ENCODE results near the gene SSBP3. TPM values are rescaled to one million over a fixed set of nuclear protein-coding genes. Genes with fewer than 3 reads are reported as not detected.

Gene SSBP3
- total and polyA plus RNA-seq, 2 experiments from 2014 or later: 6.2 to 19.9 TPM

- Histone ChIP-seq H4K20me1 (ENCODE audit: insufficient read depth) (no peaks in the 10 kb centered on the region), H3F3A (ENCODE audit: insufficient read depth) (peaks cover 5% of the 10 kb centered on the region), H3K9me2 (ENCODE audit: insufficient read depth) (no peaks in the 10 kb centered on the region), H3K27me3 (replicated peaks; ENCODE audit: insufficient read depth) (no peaks in the 10 kb centered on the region), H3K36me3 (ENCODE audit: low read depth) (no peaks in the 10 kb centered on the region; the same call in 1 of the 2 replicates), H3K4me2 (ENCODE audit: unreplicated experiment) (no peak overlapping the region), H2AFZ (no peak overlapping the region), H3K9me3 (ENCODE audit: low read depth) (no peaks in the 10 kb centered on the region), H3K4me1 (ENCODE audit: insufficient read depth) (peaks cover 17% of the 10 kb centered on the region), H3K27ac (no peak overlapping the region), H3K9ac (no peak overlapping the region), H3K79me2 (ENCODE audit: insufficient read depth) (peaks cover 68% of the 10 kb centered on the region), H3K4me3 (no peak overlapping the region)
- WGBS, 2 experiments (ENCODE audit: low coverage in 1 of 2, low lambda C conversion rate in 2 of 2, missing lambda C conversion rate in 2 of 2): 94% methylated on average over 10 of the region's 10 CpGs
- in situ Hi-C loops (cut with MboI): no loop called here
- DNase-seq: no peak
- TF ChIP-seq EZH2 (IDR thresholded peaks at IDR 0.05; ENCODE audit: insufficient read depth, poor library complexity, severe bottlenecking): no peak
- no peak for TF ChIP-seq EZH2phosphoT487 (IDR thresholded peaks at IDR 0.05; ENCODE audit: insufficient read depth, low read depth)
Measured at GRCh38 chr1:54284781-54285529, 121.2 kb downstream of the SSBP3 start.

DNA sequence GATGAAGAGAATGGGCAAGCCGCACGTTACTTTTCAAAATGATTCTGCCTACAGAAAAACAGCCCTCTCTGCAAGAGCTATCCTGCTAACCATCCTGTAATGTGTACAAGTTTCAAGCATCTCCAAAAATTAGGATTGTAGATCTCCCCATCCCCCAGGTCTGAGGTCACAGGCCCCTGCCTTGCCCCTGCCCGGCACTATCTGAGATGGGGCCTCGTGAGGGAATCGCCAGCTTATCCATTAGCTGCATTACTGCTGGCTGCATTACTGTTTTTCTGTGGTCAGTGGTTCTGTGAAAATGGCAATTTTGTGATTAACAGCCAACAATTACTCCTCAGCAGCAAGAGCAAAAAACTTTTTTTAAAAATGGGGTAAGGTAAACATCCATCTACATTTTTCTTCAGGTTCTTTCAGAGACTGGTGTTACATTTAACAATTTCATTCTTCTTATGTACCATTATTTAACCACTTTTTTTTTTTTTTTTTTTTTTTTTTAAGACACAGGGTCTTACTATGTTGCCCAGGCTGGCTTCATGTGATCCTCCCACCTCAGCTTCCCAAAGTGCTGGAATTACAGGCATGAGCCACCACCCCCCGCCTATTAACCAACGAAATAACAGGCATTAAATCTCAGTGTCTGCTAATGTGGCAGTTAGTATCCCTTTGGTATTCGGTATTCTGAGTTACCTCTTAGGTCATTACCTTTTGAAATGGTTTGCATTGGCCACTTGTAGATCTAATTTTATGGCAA is 122.4 kb downstream of the SSBP3 start:
- 96 to 97% methylated on average over 8 of the region's 8 CpGs for WGBS, 2 experiments (ENCODE audit: low coverage in 1 of 2, low lambda C conversion rate in 2 of 2, missing lambda C conversion rate in 2 of 2)
- no peak for TF ChIP-seq EZH2phosphoT487 (IDR thresholded peaks at IDR 0.05; ENCODE audit: insufficient read depth, low read depth)
- TF ChIP-seq EZH2 (IDR thresholded peaks at IDR 0.05; ENCODE audit: insufficient read depth, poor library complexity, severe bottlenecking): no peak
- in situ Hi-C loops (cut with MboI): no loop called here

DNA sequence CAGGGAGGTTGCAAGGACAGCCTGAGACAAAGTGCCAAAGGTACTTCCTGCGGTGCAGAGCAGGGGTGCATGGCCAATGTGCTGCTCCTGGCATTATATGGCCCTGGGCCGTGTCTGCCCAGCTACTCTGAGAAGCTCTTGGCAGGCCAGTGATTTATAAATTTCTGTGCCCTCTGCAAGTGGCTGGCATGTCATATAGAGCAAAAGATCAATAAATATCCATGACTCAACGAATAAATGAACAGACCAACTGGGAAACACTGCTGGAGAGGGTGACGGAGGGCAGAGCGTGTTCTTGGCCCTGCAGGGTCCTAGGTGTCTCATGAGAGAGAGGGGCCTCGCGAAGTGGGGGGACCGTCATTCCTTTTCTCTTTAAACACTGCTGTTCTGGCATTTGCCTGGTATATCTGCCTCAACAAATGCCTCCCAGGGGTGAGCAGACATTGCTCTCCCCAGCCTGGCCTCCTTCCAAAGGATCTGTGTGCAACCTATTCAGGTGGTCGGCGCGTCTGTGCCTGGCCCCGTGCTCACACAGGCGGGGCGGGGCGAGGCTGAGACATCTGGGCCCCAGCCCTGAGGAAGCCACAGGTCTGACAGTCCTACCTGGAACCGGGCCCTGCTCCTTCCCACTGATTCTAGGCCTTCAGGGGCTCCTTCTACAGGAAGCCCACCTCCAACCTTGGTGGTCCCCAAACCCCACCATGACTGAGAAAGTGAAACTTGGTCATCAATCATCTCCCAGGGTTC is 123.9 kb downstream of the SSBP3 start:
- peaks cover 1% of the 10 kb centered on the region; the same call in 1 of the 2 replicates for H3F3A ChIP-seq (ENCODE audit: insufficient read depth)
- H4K20me1 ChIP-seq (ENCODE audit: insufficient read depth): no peaks in the 10 kb centered on the region
- H3K4me1 ChIP-seq (ENCODE audit: insufficient read depth): peaks cover 9% of the 10 kb centered on the region
- 90 to 96% methylated on average over 9 to 16 of the region's 16 CpGs for WGBS, 2 experiments (ENCODE audit: low coverage in 1 of 2, low lambda C conversion rate in 2 of 2, missing lambda C conversion rate in 2 of 2)
- no peak overlapping the region for H3K4me3 ChIP-seq
- TF ChIP-seq EZH2 (IDR thresholded peaks at IDR 0.05; ENCODE audit: insufficient read depth, poor library complexity, severe bottlenecking): no peak
- no peak for TF ChIP-seq EZH2phosphoT487 (IDR thresholded peaks at IDR 0.05; ENCODE audit: insufficient read depth, low read depth)
- H3K9me2 ChIP-seq (ENCODE audit: insufficient read depth): no peaks in the 10 kb centered on the region
- H3K9ac ChIP-seq: no peak overlapping the region
- H3K27me3 ChIP-seq (replicated peaks; ENCODE audit: insufficient read depth): no peaks in the 10 kb centered on the region
- no peak overlapping the region for H2AFZ ChIP-seq
- H3K36me3 ChIP-seq (ENCODE audit: low read depth): no peaks in the 10 kb centered on the region; the same call in 1 of the 2 replicates
- H3K4me2 ChIP-seq (ENCODE audit: unreplicated experiment): no peak overlapping the region
- peaks cover 52% of the 10 kb centered on the region for H3K79me2 ChIP-seq (ENCODE audit: insufficient read depth)
- no peak overlapping the region for H3K27ac ChIP-seq
- no peaks in the 10 kb centered on the region for H3K9me3 ChIP-seq (ENCODE audit: low read depth)
- in situ Hi-C loops (cut with MboI): no loop called here
- DNase-seq: no peak

More for the DNA sequence above, 122.4 kb downstream of the SSBP3 start:
- DNase-seq: no peak
- no peaks in the 10 kb centered on the region for H3K9me2 ChIP-seq (ENCODE audit: insufficient read depth)
- H3K27ac ChIP-seq: no peak overlapping the region
- peaks cover 61% of the 10 kb centered on the region for H3K79me2 ChIP-seq (ENCODE audit: insufficient read depth)
- no peaks in the 10 kb centered on the region for H3K9me3 ChIP-seq (ENCODE audit: low read depth)
- H2AFZ ChIP-seq: no peak overlapping the region
- peaks cover 17% of the 10 kb centered on the region for H3K4me1 ChIP-seq (ENCODE audit: insufficient read depth)
- no peak overlapping the region for H3K4me3 ChIP-seq
- no peaks in the 10 kb centered on the region; the same call in 1 of the 2 replicates for H3K36me3 ChIP-seq (ENCODE audit: low read depth)
- H3K4me2 ChIP-seq (ENCODE audit: unreplicated experiment): no peak overlapping the region
- no peaks in the 10 kb centered on the region for H3K27me3 ChIP-seq (replicated peaks; ENCODE audit: insufficient read depth)
- H3F3A ChIP-seq (ENCODE audit: insufficient read depth): peaks cover 5% of the 10 kb centered on the region
- H4K20me1 ChIP-seq (ENCODE audit: insufficient read depth): no peaks in the 10 kb centered on the region
- no peak overlapping the region for H3K9ac ChIP-seq

DNA sequence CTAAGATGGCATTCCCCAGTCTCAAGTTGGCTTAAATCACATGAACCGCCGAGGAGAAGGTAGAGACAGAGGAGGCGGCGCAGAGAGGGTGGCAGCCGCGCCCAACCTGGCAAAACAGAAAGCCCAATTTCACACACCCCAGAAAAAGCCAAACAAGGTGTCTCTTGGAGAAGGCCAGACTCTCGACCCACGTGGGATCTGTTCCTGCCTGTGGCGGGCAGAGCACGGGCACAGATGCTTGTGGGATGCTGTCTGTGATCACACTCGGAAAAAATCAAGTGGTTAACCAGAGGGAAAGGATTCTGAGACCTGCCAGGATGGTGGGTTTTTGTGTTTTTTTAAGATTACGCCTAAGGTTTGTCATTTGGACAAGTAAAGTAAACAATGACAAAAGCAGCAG is 125.5 kb downstream of the SSBP3 start:
- in situ Hi-C loops (cut with MboI): no loop called here

More for the DNA sequence above, 125.5 kb downstream of the SSBP3 start:
- H3F3A ChIP-seq (ENCODE audit: insufficient read depth): peaks cover 5% of the 10 kb centered on the region; the same call in 1 of the 2 replicates
- WGBS, 2 experiments (ENCODE audit: low coverage in 1 of 2, low lambda C conversion rate in 2 of 2, missing lambda C conversion rate in 2 of 2): 97 to 98% methylated on average over 12 of the region's 12 CpGs
- H3K4me1 ChIP-seq (ENCODE audit: insufficient read depth): peaks cover 6% of the 10 kb centered on the region
- H3K9ac ChIP-seq: no peak overlapping the region
- H3K4me2 ChIP-seq (ENCODE audit: unreplicated experiment): no peak overlapping the region
- DNase-seq: no peak
- H4K20me1 ChIP-seq (ENCODE audit: insufficient read depth): no peaks in the 10 kb centered on the region
- no peaks in the 10 kb centered on the region for H3K9me2 ChIP-seq (ENCODE audit: insufficient read depth)
- H3K9me3 ChIP-seq (ENCODE audit: low read depth): no peaks in the 10 kb centered on the region
- peaks cover 36% of the 10 kb centered on the region for H3K79me2 ChIP-seq (ENCODE audit: insufficient read depth)
- no peaks in the 10 kb centered on the region for H3K27me3 ChIP-seq (replicated peaks; ENCODE audit: insufficient read depth)
- H3K4me3 ChIP-seq: no peak overlapping the region
- H2AFZ ChIP-seq: no peak overlapping the region
- H3K36me3 ChIP-seq (ENCODE audit: low read depth): no peaks in the 10 kb centered on the region; the same call in 1 of the 2 replicates
- no peak overlapping the region for H3K27ac ChIP-seq
- no peak for TF ChIP-seq EZH2 (IDR thresholded peaks at IDR 0.05; ENCODE audit: insufficient read depth, poor library complexity, severe bottlenecking)
- TF ChIP-seq EZH2phosphoT487 (IDR thresholded peaks at IDR 0.05; ENCODE audit: insufficient read depth, low read depth): no peak
